Upper lobe of left lung (tissue), 4 donors: ENCODE data around the gene CHMP1B.

ENCODE experiments used
- CTCF ChIP-seq, 6 experiments: fragments of 450-650 bp in 4 of 6; fragments of 200-600 bp in 2 of 6; sonication (generic) in 2 of 6; IDR thresholded peaks; one replicate each; pipeline ENCODE4 v1.5.1; 2016 to 2019; ENCODE audit warnings: antibody characterized with exemption in 6 of 6
- POLR2A ChIP-seq, 4 donors: fragments of 450-650 bp; IDR thresholded peaks; one replicate each; pipeline ENCODE4 v1.5.1; 2016 to 2017; ENCODE audit warnings: antibody characterized with exemption in 4 of 4, mild to moderate bottlenecking in 2 of 4
- POLR2AphosphoS5 ChIP-seq, 2 donors: sonication (generic); formaldehyde crosslinking; IDR thresholded peaks; one replicate each; pipeline ENCODE4 v1.5.1; 2017; ENCODE audit warnings: antibody characterized with exemption in 2 of 2

GRCh38 chr18:11877497-11878135 is 26.4 kb downstream of the CHMP1B start:
- no peak for TF ChIP-seq POLR2AphosphoS5 (IDR thresholded peaks at IDR 0.05)
- no peak for TF ChIP-seq CTCF (IDR thresholded peaks at IDR 0.05)
- TF ChIP-seq POLR2A (IDR thresholded peaks at IDR 0.05): no peak
